ENCODE results near the gene PCYT2.

The PCYT2 gene

DNA sequence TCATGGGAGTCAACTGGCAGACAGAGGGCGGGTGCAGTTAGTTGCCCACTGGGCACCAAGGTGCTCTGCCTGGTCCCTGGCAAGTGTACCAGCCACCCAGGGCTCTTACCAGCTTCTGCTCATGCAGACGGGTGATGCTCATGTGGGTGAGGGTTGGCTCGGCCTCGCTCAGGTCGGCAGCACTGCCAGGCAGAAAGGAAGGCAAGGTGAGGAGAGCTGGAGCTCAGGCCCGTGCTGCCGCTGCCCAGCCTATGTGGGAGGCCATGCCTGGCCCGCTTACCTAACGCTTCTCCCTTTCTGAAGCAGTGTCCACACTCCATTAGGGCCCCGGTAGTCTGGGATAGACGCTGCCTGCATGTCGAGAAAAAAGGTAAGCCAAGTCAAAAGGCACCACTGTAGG lies 4.1 kb upstream of the PCYT2 start:
- no peak for TF ChIP-seq TAF1 (IDR thresholded peaks at IDR 0.05; ENCODE audit: borderline replicate concordance, insufficient read depth, low read length)
- TF ChIP-seq FOXP2 (optimal IDR thresholded peaks at IDR 0.05; ENCODE audit: borderline replicate concordance, extremely low read depth, extremely low read length, insufficient read depth), result no peak
- TF ChIP-seq SIN3A (IDR thresholded peaks at IDR 0.05; ENCODE audit: borderline replicate concordance, insufficient read depth, low read length), result no peak
- TF ChIP-seq, protein P1, sequence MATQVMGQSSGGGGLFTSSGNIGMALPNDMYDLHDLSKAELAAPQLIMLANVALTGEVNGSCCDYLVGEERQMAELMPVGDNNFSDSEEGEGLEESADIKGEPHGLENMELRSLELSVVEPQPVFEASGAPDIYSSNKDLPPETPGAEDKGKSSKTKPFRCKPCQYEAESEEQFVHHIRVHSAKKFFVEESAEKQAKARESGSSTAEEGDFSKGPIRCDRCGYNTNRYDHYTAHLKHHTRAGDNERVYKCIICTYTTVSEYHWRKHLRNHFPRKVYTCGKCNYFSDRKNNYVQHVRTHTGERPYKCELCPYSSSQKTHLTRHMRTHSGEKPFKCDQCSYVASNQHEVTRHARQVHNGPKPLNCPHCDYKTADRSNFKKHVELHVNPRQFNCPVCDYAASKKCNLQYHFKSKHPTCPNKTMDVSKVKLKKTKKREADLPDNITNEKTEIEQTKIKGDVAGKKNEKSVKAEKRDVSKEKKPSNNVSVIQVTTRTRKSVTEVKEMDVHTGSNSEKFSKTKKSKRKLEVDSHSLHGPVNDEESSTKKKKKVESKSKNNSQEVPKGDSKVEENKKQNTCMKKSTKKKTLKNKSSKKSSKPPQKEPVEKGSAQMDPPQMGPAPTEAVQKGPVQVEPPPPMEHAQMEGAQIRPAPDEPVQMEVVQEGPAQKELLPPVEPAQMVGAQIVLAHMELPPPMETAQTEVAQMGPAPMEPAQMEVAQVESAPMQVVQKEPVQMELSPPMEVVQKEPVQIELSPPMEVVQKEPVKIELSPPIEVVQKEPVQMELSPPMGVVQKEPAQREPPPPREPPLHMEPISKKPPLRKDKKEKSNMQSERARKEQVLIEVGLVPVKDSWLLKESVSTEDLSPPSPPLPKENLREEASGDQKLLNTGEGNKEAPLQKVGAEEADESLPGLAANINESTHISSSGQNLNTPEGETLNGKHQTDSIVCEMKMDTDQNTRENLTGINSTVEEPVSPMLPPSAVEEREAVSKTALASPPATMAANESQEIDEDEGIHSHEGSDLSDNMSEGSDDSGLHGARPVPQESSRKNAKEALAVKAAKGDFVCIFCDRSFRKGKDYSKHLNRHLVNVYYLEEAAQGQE (IDR thresholded peaks at IDR 0.05; ENCODE audit: insufficient read depth in 1 of 2, low read depth in 2 of 2, low read length in 2 of 2), result no peak
- TF ChIP-seq POLR2AphosphoS5 (IDR thresholded peaks at IDR 0.05; ENCODE audit: low read depth, low read length), result no peak

- TF ChIP-seq, protein P1 (IDR thresholded peaks at IDR 0.05; ENCODE audit: insufficient read depth in 1 of 2, low read depth in 2 of 2, low read length in 2 of 2), result no peak
- TF ChIP-seq POLR2AphosphoS5 (IDR thresholded peaks at IDR 0.05; ENCODE audit: low read depth, low read length), result no peak
These were observed 3.1 kb upstream of the PCYT2 start for GRCh38 chr17:81914103-81914850.

DNA sequence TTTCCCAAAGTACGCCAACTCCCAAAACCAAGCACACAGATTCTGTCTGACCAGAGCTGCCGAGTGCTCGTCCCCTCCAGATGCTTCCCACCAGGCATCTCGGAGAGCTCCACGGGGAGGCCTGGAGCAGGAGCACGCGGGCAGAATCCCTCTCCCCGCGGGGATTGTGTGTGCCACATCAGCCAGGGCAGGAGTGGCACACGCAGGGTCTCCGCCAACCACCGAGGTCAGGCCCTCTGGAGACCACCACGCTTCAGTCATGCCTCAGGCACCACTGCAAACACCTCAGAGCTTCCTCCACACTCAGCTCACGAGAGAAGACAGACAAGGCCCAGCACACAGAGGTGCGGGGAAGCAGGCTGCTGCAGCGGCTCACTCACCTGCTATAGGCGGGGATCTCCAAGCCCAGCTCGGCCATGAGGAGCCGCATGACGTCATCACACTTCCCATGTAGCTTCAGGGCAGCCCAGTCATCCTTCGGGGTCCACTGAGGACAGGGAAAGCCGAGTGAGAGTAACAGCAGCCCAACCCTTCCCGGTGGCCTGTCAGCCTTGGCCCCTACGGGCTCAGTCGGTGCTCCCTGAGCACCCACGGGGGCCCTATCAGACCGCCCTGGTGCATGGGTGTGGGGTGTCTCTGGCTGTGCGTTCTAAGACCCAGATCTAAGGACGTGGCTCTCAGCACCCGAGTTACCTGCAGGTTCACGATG lies 2.3 kb upstream of the PCYT2 start:
- TF ChIP-seq SIN3A (IDR thresholded peaks at IDR 0.05; ENCODE audit: borderline replicate concordance, insufficient read depth, low read length), result no peak

DNA sequence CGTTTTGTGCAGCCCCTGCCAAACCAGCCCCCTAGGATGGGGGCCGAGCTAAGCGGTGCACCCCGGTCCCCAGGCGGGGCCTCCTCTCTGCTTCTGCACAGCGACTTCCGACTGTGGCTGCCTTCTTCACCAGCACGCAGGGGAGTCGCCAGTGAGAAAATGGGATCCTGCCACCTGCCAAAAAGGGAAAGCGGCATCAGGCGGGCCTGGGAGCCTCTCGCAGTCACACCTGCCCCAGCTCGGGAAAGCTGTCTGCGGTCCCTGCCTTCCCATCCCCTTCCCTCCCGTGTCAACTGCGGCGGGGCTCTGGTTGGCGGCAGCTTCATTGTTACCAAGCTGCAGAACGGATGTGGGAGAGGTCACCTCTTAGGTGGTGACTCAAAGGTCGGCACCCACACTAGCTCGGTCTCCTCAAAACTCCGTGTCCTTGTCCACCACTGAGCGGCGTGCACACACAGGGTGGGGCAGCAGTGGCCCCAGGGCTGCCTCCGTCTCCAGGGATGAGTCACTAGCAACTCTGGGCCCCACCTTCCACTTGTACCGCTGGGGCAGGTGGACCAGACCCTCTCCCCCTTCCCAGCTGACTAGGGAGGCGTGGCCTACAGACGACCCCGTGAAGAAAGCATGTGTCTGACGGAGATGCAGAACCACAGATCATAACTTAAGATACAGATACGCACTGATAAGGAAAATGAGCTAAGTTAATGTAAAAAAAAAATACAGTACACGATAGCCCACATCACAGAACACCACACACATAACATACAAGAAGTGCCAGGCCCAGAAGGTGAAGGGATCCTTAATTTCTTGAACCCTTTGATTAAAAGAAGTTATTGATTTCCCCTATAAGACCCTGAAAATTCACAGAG lies 1.5 kb upstream of the PCYT2 start:
- TF ChIP-seq, protein P1 (IDR thresholded peaks at IDR 0.05; ENCODE audit: insufficient read depth in 1 of 2, low read depth in 2 of 2, low read length in 2 of 2), result no peak
- TF ChIP-seq POLR2AphosphoS5 (IDR thresholded peaks at IDR 0.05; ENCODE audit: low read depth, low read length), result no peak
- TF ChIP-seq TAF1 (IDR thresholded peaks at IDR 0.05; ENCODE audit: borderline replicate concordance, insufficient read depth, low read length), result no peak
- TF ChIP-seq SIN3A (IDR thresholded peaks at IDR 0.05; ENCODE audit: borderline replicate concordance, insufficient read depth, low read length), result no peak
- no peak for TF ChIP-seq FOXP2 (optimal IDR thresholded peaks at IDR 0.05; ENCODE audit: borderline replicate concordance, extremely low read depth, extremely low read length, insufficient read depth)

GRCh38 chr17:81911969-81912368 lies 770 bp upstream of the PCYT2 start:
- TF ChIP-seq TAF1 (IDR thresholded peaks at IDR 0.05; ENCODE audit: borderline replicate concordance, insufficient read depth, low read length), result no peak
- no peak for TF ChIP-seq FOXP2 (optimal IDR thresholded peaks at IDR 0.05; ENCODE audit: borderline replicate concordance, extremely low read depth, extremely low read length, insufficient read depth)
- TF ChIP-seq POLR2AphosphoS5 (IDR thresholded peaks at IDR 0.05; ENCODE audit: low read depth, low read length), result no peak
- TF ChIP-seq, protein P1 (IDR thresholded peaks at IDR 0.05; ENCODE audit: insufficient read depth in 1 of 2, low read depth in 2 of 2, low read length in 2 of 2), result no peak
- TF ChIP-seq SIN3A (IDR thresholded peaks at IDR 0.05; ENCODE audit: borderline replicate concordance, insufficient read depth, low read length), result no peak

All from PFSK-1 (cell line).